Activated CD8-positive, alpha-beta T cell treated with anti-CD3 and anti-CD28 coated beads for 36 hours (primary cell): ENCODE measurements around the gene DOCK2. TPM values are rescaled to one million over a fixed set of nuclear protein-coding genes. Genes with fewer than 3 reads are reported as not detected.

ENCODE experiments used
- ATAC-seq: fragments of 200-7000 bp; cut with Tn5 transposase; one replicate; pipeline ENCODE4 v1.10.0; 2021; ENCODE audit warnings: mild to moderate bottlenecking, moderate library complexity
- CTCF ChIA-PET: fragments of 350-600 bp; sonication (Branson Sonifier 250); formaldehyde crosslinking; loops from one replicate; lab custom pipeline; 2021; ENCODE audit warnings: antibody characterized with exemption; lab: Charles Lee
- POLR2A ChIA-PET: fragments of 350-600 bp; sonication (Branson Sonifier 250); formaldehyde crosslinking; loops from one replicate; lab custom pipeline; 2021; ENCODE audit warnings: antibody characterized with exemption; lab: Charles Lee
- DNase-seq: peaks from one replicate; pipeline ENCODE4 v3.0.0-alpha.2; 2020
- H3K27ac Mint-ChIP-seq: one replicate; pipeline ENCODE4 v1.8.0; 2021; ENCODE audit warnings: mild to moderate bottlenecking, mixed read lengths
- H3K27me3 Mint-ChIP-seq: one replicate; pipeline ENCODE4 v1.8.0; 2021; ENCODE audit warnings: mixed read lengths
- H3K36me3 Mint-ChIP-seq: one replicate; pipeline ENCODE4 v1.8.0; 2021; ENCODE audit warnings: low read depth, mixed read lengths
- H3K4me1 Mint-ChIP-seq: one replicate; pipeline ENCODE4 v1.8.0; 2021; ENCODE audit warnings: low read depth, mixed read lengths
- H3K4me3 Mint-ChIP-seq: one replicate; pipeline ENCODE4 v1.8.0; 2021; ENCODE audit warnings: mild to moderate bottlenecking, moderate library complexity, mixed read lengths
- H3K9me3 Mint-ChIP-seq: one replicate; pipeline ENCODE4 v1.8.0; 2021; ENCODE audit warnings: mixed read lengths
- intact Hi-C: fragments of 100-400 bp; cut with micrococcal nuclease; formaldehyde crosslinking; loops from one replicate; pipeline ENCODE4 v1.10.0; 2022
- total RNA-seq, 2 experiments: library from RNA; stranded (reverse); gene quantifications; one replicate each; pipeline ENCODE4 v1.2.3, GENCODE V29; 2021
- TF ChIP-seq, protein P1 (sequence below): fragments of 200-600 bp; IDR thresholded peaks from one replicate; pipeline ENCODE4 v1.8.0; 2022; ENCODE audit warnings: antibody characterized with exemption, mild to moderate bottlenecking

Gene DOCK2
- total RNA-seq, 2 experiments from 2014 or later = 180 to 181 TPM

- peaks cover 64% of the 10 kb centered on the region for H3K36me3 Mint-ChIP-seq
- ATAC-seq (no peak), DNase-seq (no peak)
- H3K4me1 Mint-ChIP-seq = peaks cover 9% of the 10 kb centered on the region
- intact Hi-C loops = no loop called here
- ChIA-PET CTCF (no interaction called here), POLR2A (no interaction called here)
- no peaks in the 10 kb centered on the region for H3K27me3 Mint-ChIP-seq
- no peak overlapping the region for H3K27ac Mint-ChIP-seq
- no peaks in the 10 kb centered on the region for H3K9me3 Mint-ChIP-seq
- no peak overlapping the region for H3K4me3 Mint-ChIP-seq
- TF ChIP-seq, protein P1, sequence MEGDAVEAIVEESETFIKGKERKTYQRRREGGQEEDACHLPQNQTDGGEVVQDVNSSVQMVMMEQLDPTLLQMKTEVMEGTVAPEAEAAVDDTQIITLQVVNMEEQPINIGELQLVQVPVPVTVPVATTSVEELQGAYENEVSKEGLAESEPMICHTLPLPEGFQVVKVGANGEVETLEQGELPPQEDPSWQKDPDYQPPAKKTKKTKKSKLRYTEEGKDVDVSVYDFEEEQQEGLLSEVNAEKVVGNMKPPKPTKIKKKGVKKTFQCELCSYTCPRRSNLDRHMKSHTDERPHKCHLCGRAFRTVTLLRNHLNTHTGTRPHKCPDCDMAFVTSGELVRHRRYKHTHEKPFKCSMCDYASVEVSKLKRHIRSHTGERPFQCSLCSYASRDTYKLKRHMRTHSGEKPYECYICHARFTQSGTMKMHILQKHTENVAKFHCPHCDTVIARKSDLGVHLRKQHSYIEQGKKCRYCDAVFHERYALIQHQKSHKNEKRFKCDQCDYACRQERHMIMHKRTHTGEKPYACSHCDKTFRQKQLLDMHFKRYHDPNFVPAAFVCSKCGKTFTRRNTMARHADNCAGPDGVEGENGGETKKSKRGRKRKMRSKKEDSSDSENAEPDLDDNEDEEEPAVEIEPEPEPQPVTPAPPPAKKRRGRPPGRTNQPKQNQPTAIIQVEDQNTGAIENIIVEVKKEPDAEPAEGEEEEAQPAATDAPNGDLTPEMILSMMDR = no peak
These were observed 177.0 kb downstream of the DOCK2 start for GRCh38 chr5:169814045-169814444.

GRCh38 chr5:169814522-169814921 is 177.4 kb downstream of the DOCK2 start:
- POLR2A ChIA-PET = no interaction called here
- H3K4me3 Mint-ChIP-seq = no peak overlapping the region
- intact Hi-C loops = no loop called here
- H3K4me1 Mint-ChIP-seq = peaks cover 8% of the 10 kb centered on the region
- H3K27me3 Mint-ChIP-seq = no peaks in the 10 kb centered on the region
- DNase-seq = no peak
- TF ChIP-seq, protein P1 = no peak
- H3K9me3 Mint-ChIP-seq = no peaks in the 10 kb centered on the region
- no peak overlapping the region for H3K27ac Mint-ChIP-seq
- CTCF ChIA-PET = no interaction called here
- H3K36me3 Mint-ChIP-seq = peaks cover 69% of the 10 kb centered on the region
- ATAC-seq = no peak

- CTCF ChIA-PET = no interaction called here
- peaks cover 60% of the 10 kb centered on the region for H3K36me3 Mint-ChIP-seq
- peaks cover 4% of the 10 kb centered on the region for H3K4me1 Mint-ChIP-seq
- H3K9me3 Mint-ChIP-seq = no peaks in the 10 kb centered on the region
- DNase-seq (no peak), ATAC-seq (no peak)
- intact Hi-C loops = no loop called here
- H3K27me3 Mint-ChIP-seq = no peaks in the 10 kb centered on the region
- TF ChIP-seq, protein P1 = no peak
- POLR2A ChIA-PET = no interaction called here
- no peak overlapping the region for H3K4me3 Mint-ChIP-seq
- no peak overlapping the region for H3K27ac Mint-ChIP-seq
These were observed 180.0 kb downstream of the DOCK2 start for GRCh38 chr5:169817031-169817430.

DNA sequence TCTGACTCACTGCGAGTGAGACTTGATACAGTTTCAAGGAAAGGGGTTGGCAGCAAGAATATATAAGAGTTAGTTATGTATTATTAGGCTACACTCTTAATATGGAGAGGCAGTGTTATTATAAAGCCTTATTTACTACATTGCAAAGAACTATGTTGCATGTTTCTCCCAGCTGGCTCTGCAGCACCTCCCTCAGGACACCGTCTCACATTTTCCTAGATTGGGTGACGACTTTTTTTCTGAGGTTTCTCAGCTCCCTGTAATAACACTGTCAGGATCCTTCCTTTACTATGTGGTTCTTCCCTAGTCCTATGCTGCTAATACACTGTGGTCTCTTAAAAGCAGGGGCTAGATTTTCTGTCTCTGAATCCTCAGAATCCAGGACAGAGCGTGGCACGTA is 189.5 kb downstream of the DOCK2 start:
- TF ChIP-seq, protein P1 = no peak
- Mint-ChIP-seq H3K36me3 (peaks cover 25% of the 10 kb centered on the region), H3K9me3 (no peaks in the 10 kb centered on the region), H3K27me3 (no peaks in the 10 kb centered on the region), H3K4me1 (peaks cover 8% of the 10 kb centered on the region), H3K27ac (no peak overlapping the region), H3K4me3 (no peak overlapping the region)
- intact Hi-C loops = no loop called here
- ATAC-seq (no peak), DNase-seq (no peak)
- ChIA-PET CTCF (interaction anchor here (0.8 kb wide), 1 partner anchor 248 kb away, joined by 3 read pairs; no protein-coding TSS in a partner anchor), POLR2A (no interaction called here)

GRCh38 chr5:169827769-169828168 is 190.7 kb downstream of the DOCK2 start:
- DNase-seq = no peak
- H3K27ac Mint-ChIP-seq = no peak overlapping the region
- TF ChIP-seq, protein P1 = no peak
- peaks cover 18% of the 10 kb centered on the region for H3K36me3 Mint-ChIP-seq
- CTCF ChIA-PET = no interaction called here
- no peaks in the 10 kb centered on the region for H3K9me3 Mint-ChIP-seq
- H3K4me1 Mint-ChIP-seq = peaks cover 12% of the 10 kb centered on the region
- intact Hi-C loops = no loop called here
- H3K27me3 Mint-ChIP-seq = no peaks in the 10 kb centered on the region
- ATAC-seq = no peak
- no peak overlapping the region for H3K4me3 Mint-ChIP-seq
- POLR2A ChIA-PET = no interaction called here
